Esophagus squamous epithelium (tissue), 5 donors: ENCODE data around the gene CABCOCO1. TPM values are rescaled to one million over a fixed set of nuclear protein-coding genes. Genes with fewer than 3 reads are reported as not detected.

Source experiments
- DNase-seq: peaks from one replicate; lab custom pipeline; 2025; lab: John Stamatoyannopoulos, UW
- H3K27ac ChIP-seq, 4 donors: fragments of 200-600 bp; sonication (generic); one replicate each; pipeline ENCODE4 v1.5.1; 2016 to 2019; ENCODE audit warnings: mild to moderate bottlenecking in 1 of 4
- H3K27me3 ChIP-seq, 4 donors: fragments of 200-600 bp; sonication (generic); 1 replicate in 3 of 4; 2 replicates in 1 of 4; pipeline versions ENCODE4 v1.5.1 to v1.6.0; 2017 to 2021; ENCODE audit warnings: antibody characterized with exemption in 1 of 4
- H3K36me3 ChIP-seq, 3 donors: fragments of 200-600 bp; sonication (generic); one replicate each; pipeline ENCODE4 v1.5.1; 2016 to 2019
- H3K4me1 ChIP-seq, 3 donors: fragments of 200-600 bp; sonication (generic); one replicate each; pipeline ENCODE4 v1.5.1; 2017 to 2019
- H3K4me3 ChIP-seq, 4 donors: fragments of 200-600 bp; sonication (generic); 1 replicate in 3 of 4; 2 replicates in 1 of 4; pipeline ENCODE4 v1.5.1; 2016 to 2019; ENCODE audit warnings: mild to moderate bottlenecking in 2 of 4, moderate library complexity in 1 of 4
- H3K9me3 ChIP-seq, 3 donors: fragments of 200-600 bp; sonication (generic); one replicate each; pipeline ENCODE4 v1.5.1; 2016 to 2019
- POLR2A ChIP-seq, 4 donors: fragments of 450-650 bp; IDR thresholded peaks; one replicate each; pipeline ENCODE4 v1.6.1; 2017; ENCODE audit warnings: antibody characterized with exemption in 4 of 4, mild to moderate bottlenecking in 4 of 4, moderate library complexity in 3 of 4
- WGBS, 2 donors: methylation state at CpG; one replicate each; pipeline ENCODE4 v1.1.5; 2018; 5-methylcytosine and 5-hydroxymethylcytosine counted together
- intact Hi-C: fragments of 100-400 bp; cut with DNase I; formaldehyde crosslinking; loops from one replicate; pipeline ENCODE4 v1.15.0; 2022
- total RNA-seq, 4 donors: library from RNA; depleted of rRNA; stranded (reverse); fragments of >200 nt; gene quantifications; one replicate each; pipeline ENCODE4 v1.1.0, GENCODE V29; 2016
- TF ChIP-seq, protein P1 (sequence below), 6 experiments: fragments of 450-650 bp in 4 of 6; fragments of 200-600 bp in 2 of 6; sonication (generic) in 2 of 6; IDR thresholded peaks; one replicate each; pipeline ENCODE4 v1.5.1; 2016 to 2019; ENCODE audit warnings: antibody characterized with exemption in 6 of 6, mild to moderate bottlenecking in 4 of 6, moderate library complexity in 4 of 6
- donor health status: DM: yes; HTN: yes; CAD: no.

The CABCOCO1 gene
- total RNA-seq, 4 donors from 2014 or later, result 0.38 TPM; not detected in 3

DNA sequence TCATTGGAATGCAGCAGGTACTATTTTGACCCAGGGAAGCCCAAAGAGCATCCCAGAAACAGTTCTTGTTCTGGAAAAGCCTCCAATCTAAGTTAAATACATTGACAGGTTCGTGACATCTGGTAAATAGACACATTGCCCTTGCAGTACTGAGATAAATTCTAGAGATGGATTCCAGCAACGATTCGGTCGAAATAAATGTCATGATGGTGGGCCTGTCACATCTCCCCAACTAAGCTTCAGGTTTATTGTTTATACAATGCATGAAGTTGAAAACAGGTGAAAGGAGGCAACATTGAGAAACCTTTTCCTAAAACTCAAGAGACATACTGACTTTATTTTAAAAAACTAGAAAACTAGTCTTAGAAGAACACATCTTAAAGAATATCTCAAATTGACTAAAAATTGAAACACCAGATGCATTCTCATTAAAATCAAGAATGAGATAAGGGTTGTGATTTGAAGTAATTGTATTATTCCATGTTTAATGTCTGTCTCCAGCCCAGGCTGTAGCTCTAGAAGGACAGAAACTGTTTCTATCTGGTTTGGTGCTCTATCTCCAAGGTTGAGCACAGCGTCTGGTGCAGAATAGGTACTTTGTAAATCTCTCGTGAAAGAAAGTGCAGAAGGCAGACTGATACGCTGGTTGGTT is 114.0 kb downstream of the CABCOCO1 start:
- Histone ChIP-seq H3K27me3 (no peaks in the 10 kb centered on the region), H3K27ac (no peak overlapping the region), H3K4me1 (peaks cover 0 to 23% (median 5%) of the 10 kb centered on the region in 3 donors), H3K36me3 (no peaks in the 10 kb centered on the region), H3K4me3 (no peak overlapping the region), H3K9me3 (no peaks in the 10 kb centered on the region)
- TF ChIP-seq, protein P1, sequence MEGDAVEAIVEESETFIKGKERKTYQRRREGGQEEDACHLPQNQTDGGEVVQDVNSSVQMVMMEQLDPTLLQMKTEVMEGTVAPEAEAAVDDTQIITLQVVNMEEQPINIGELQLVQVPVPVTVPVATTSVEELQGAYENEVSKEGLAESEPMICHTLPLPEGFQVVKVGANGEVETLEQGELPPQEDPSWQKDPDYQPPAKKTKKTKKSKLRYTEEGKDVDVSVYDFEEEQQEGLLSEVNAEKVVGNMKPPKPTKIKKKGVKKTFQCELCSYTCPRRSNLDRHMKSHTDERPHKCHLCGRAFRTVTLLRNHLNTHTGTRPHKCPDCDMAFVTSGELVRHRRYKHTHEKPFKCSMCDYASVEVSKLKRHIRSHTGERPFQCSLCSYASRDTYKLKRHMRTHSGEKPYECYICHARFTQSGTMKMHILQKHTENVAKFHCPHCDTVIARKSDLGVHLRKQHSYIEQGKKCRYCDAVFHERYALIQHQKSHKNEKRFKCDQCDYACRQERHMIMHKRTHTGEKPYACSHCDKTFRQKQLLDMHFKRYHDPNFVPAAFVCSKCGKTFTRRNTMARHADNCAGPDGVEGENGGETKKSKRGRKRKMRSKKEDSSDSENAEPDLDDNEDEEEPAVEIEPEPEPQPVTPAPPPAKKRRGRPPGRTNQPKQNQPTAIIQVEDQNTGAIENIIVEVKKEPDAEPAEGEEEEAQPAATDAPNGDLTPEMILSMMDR (IDR thresholded peaks at IDR 0.05), result no peak
- no peak for TF ChIP-seq POLR2A (IDR thresholded peaks at IDR 0.05)
- no peak for DNase-seq
- WGBS, 2 donors, result 81 to 87% methylated on average over 7 of the region's 7 CpGs
- intact Hi-C loops, result no loop called here

DNA sequence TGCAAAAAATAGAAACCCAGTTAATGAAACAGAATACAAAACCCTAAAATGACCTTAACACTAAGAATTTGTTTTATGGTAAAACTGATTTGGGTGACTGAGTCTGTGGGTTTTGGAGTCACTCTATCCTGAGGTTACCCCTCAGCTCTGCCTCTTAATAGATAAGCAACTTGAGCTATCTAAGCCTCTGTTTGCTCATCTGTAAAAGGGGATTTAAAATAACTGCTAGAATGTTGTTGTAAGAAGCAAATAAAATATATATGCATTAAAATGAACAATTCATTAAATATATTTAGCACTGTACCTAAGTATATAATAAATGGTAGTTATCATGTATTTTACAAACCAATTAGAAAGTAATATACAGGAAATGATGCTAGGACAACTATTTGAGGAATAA is 115.4 kb downstream of the CABCOCO1 start:
- H3K27me3 ChIP-seq, result no peaks in the 10 kb centered on the region
- DNase-seq, result no peak
- no peak overlapping the region for H3K27ac ChIP-seq
- H3K36me3 ChIP-seq, result no peaks in the 10 kb centered on the region
- H3K4me3 ChIP-seq, result no peak overlapping the region
- no peaks in the 10 kb centered on the region for H3K9me3 ChIP-seq
- intact Hi-C loops, result no loop called here
- TF ChIP-seq, protein P1 (IDR thresholded peaks at IDR 0.05), result no peak
- no peak for TF ChIP-seq POLR2A (IDR thresholded peaks at IDR 0.05)
- peaks cover 0 to 36% (median 5%) of the 10 kb centered on the region in 3 donors for H3K4me1 ChIP-seq

DNA sequence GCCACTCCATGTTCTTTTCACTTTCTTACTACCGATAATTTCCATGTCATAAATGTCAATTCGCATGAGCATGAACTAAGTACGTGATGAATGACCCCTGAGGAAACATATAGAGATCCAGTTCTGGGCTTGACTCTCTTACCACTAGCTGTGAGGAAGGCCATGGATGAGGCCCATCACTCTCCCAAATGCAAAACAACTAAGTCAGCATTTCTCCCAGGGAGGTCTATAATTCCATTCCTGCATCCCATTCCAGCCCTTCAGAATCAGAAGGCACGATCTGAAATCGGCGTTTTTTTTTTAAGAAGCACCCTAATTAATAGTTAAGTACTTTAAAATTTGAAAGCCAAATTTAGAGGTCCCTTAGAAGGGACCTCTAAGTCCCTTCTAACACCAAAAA is 116.5 kb downstream of the CABCOCO1 start:
- WGBS, 2 donors, result 83 to 88% methylated on average over 6 of the region's 6 CpGs
- Histone ChIP-seq H3K9me3 (no peaks in the 10 kb centered on the region), H3K27ac (peak overlapping the region in 1 of 4 donors; percentile 44), H3K4me3 (no peak overlapping the region), H3K27me3 (no peaks in the 10 kb centered on the region), H3K4me1 (peaks cover 0 to 39% (median 5%) of the 10 kb centered on the region in 3 donors), H3K36me3 (no peaks in the 10 kb centered on the region)
- intact Hi-C loops, result no loop called here
- TF ChIP-seq, protein P1 (IDR thresholded peaks at IDR 0.05), result no peak
- TF ChIP-seq POLR2A (IDR thresholded peaks at IDR 0.05), result no peak
- DNase-seq, result no peak

DNA sequence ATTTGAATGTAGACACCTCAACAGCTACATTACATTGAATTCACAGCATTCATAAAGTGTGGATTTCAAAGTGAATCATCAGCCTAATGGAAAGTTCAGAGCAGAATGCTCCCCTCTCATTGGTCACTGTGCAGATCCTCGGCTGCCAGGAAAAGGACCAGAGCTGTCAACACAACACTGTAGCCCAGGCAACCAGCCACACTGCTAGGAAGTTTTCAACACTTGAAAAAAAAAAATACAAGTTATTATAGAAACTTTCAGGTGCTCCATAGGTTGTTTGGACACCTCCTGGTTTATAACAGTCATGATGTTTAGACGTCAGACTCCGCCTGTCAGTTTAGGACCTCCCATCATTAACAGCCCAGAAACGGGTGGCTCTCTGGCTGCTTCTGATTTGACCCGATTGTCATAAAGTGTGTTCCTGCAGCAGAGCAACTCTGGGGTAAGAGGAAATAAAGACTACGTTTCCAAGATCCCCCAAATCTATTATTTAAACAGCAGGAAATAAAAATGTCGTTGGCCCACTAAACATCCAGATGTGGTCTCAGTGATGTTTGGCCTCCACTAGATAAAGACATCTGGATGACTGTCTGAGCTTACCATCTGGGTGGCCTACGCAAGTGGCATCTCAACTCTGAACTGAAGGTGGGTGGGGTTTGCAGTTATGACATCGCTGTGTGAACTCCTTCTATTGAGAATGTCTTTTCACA is 117.4 kb downstream of the CABCOCO1 start:
- intact Hi-C loops, result no loop called here
- no peak for DNase-seq
- H3K36me3 ChIP-seq, result no peaks in the 10 kb centered on the region

DNA sequence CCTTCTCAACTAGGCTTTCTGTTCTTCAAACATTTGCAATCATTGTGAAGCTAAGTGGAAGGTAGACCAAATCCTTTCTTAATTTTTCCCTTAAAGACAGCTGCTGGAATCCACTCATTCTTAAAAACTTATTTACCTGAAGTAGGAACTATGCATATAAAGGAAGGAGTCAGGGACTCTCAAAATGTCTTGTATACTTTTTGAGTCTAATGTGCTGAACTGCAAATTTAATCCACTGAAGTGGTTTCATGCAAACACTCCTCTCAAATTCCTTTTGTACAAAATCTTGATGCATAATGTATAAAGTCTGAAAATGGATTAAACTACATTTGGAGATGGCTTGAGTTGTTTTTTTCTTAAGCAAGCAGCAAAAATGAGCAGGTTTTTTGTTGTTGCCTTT is 118.0 kb downstream of the CABCOCO1 start:
- Histone ChIP-seq H3K27ac (peak overlapping the region; percentile 1 to 44 (median 34)), H3K4me3 (no peak overlapping the region), H3K4me1 (peaks cover 0 to 40% (median 5%) of the 10 kb centered on the region in 3 donors), H3K36me3 (no peaks in the 10 kb centered on the region), H3K9me3 (no peaks in the 10 kb centered on the region), H3K27me3 (no peaks in the 10 kb centered on the region)
- no peak for TF ChIP-seq POLR2A (IDR thresholded peaks at IDR 0.05)
- TF ChIP-seq, protein P1 (IDR thresholded peaks at IDR 0.05), result no peak
- DNase-seq, result no peak
- intact Hi-C loops, result no loop called here

More for the DNA sequence above, 117.4 kb downstream of the CABCOCO1 start:
- Histone ChIP-seq H3K4me3 (no peak overlapping the region), H3K9me3 (no peaks in the 10 kb centered on the region), H3K27me3 (no peaks in the 10 kb centered on the region), H3K27ac (peak overlapping the region; percentile 1 to 44 (median 34)), H3K4me1 (peaks cover 0 to 39% (median 5%) of the 10 kb centered on the region in 3 donors)
- WGBS, 2 donors, result 47 to 54% methylated on average over 9 of the region's 9 CpGs
- TF ChIP-seq POLR2A (IDR thresholded peaks at IDR 0.05), result no peak
- TF ChIP-seq, protein P1 (IDR thresholded peaks at IDR 0.05), result no peak
